GM23338 (cell line): Measurements from ENCODE around the gene GJC2. TPM values are rescaled to one million over a fixed set of nuclear protein-coding genes. Genes with fewer than 3 reads are reported as not detected.

Source experiments
- ATAC-seq: fragments of 200-7000 bp; cut with Tn5 transposase; 3 replicates; pipeline ENCODE4 v1.9.1; 2020
- DNase-seq: peaks from one replicate; pipeline ENCODE4 v3.0.0-alpha.2; 2015; ENCODE audit warnings: low spot score
- H2AFZ ChIP-seq: fragments of 200-600 bp; sonication (generic); 2 replicates; pipeline ENCODE4 v1.8.0; 2016; ENCODE audit warnings: antibody characterized with exemption, mild to moderate bottlenecking, moderate library complexity
- H3F3A ChIP-seq: fragments of 200-600 bp; sonication (generic); replicated peaks from 2 replicates; pipeline ENCODE4 v1.8.0; 2017; ENCODE audit warnings: antibody characterized with exemption, mixed run types, low read depth
- H3K27ac ChIP-seq: fragments of 200-600 bp; sonication (generic); 2 replicates; pipeline ENCODE4 v1.6.1; 2016; ENCODE audit warnings: low read depth
- H3K27me3 ChIP-seq: fragments of 200-600 bp; sonication (generic); 2 replicates; pipeline ENCODE4 v1.8.0; 2016; ENCODE audit warnings: mild to moderate bottlenecking, mixed run types, moderate library complexity; ENCODE audit not compliant: insufficient read depth
- H3K36me3 ChIP-seq: fragments of 200-600 bp; sonication (generic); 2 replicates; pipeline ENCODE4 v1.8.0; 2016; ENCODE audit warnings: mild to moderate bottlenecking; ENCODE audit not compliant: insufficient read depth
- H3K4me1 ChIP-seq: fragments of 200-600 bp; sonication (generic); 2 replicates; pipeline ENCODE4 v1.8.0; 2016; ENCODE audit warnings: mild to moderate bottlenecking, moderate library complexity; ENCODE audit not compliant: insufficient read depth
- H3K4me2 ChIP-seq: fragments of 200-600 bp; sonication (generic); 2 replicates; pipeline ENCODE4 v1.7.1; 2017; ENCODE audit warnings: mixed run types
- H3K4me3 ChIP-seq: fragments of 200-600 bp; sonication (generic); 2 replicates; pipeline ENCODE4 v1.6.1; 2016; ENCODE audit warnings: mixed run types
- H3K79me2 ChIP-seq: fragments of 200-600 bp; sonication (generic); replicated peaks from 2 replicates; pipeline ENCODE4 v1.8.0; 2017; ENCODE audit warnings: mild to moderate bottlenecking; ENCODE audit not compliant: insufficient read depth
- H3K9me2 ChIP-seq: fragments of 200-600 bp; sonication (generic); 2 replicates; pipeline ENCODE4 v1.8.0; 2017; ENCODE audit not compliant: insufficient read depth
- H4K20me1 ChIP-seq: fragments of 200-600 bp; sonication (generic); replicated peaks from 2 replicates; pipeline ENCODE4 v1.8.0; 2017; ENCODE audit warnings: mild to moderate bottlenecking; ENCODE audit not compliant: insufficient read depth
- H3K27ac Mint-ChIP-seq: 2 replicates; pipeline ENCODE4 v1.8.0; 2020; ENCODE audit warnings: inconsistent platforms, mild to moderate bottlenecking, moderate library complexity, mixed read lengths
- H3K27me3 Mint-ChIP-seq: 3 replicates; pipeline ENCODE4 v1.8.0; 2022; ENCODE audit warnings: low read depth, mild to moderate bottlenecking, moderate library complexity, mixed read lengths, inconsistent platforms; ENCODE audit not compliant: insufficient read depth, poor library complexity
- H3K36me3 Mint-ChIP-seq: 3 replicates; pipeline ENCODE4 v1.8.0; 2021; ENCODE audit warnings: low read depth, mild to moderate bottlenecking, inconsistent platforms, moderate library complexity, mixed read lengths
- H3K4me1 Mint-ChIP-seq: 3 replicates; pipeline ENCODE4 v1.8.0; 2020; ENCODE audit warnings: mild to moderate bottlenecking, inconsistent platforms, mixed read lengths
- H3K4me3 Mint-ChIP-seq: 3 replicates; pipeline ENCODE4 v1.8.0; 2021; ENCODE audit warnings: moderate library complexity, mild to moderate bottlenecking, inconsistent platforms, mixed read lengths
- H3K9me3 Mint-ChIP-seq: 3 replicates; pipeline ENCODE4 v1.8.0; 2020; ENCODE audit warnings: moderate library complexity, mild to moderate bottlenecking, inconsistent platforms, mixed read lengths
- CREB1 ChIP-seq: fragments of 250-450 bp; sonication (Bioruptor Pico); IDR thresholded peaks from 2 replicates; pipeline ENCODE4 v1.5.0; 2020; ENCODE audit warnings: low read depth, mild to moderate bottlenecking, moderate library complexity
- CTCF ChIP-seq, 2 experiments: fragments of 200-600 bp in 1 of 2; sonication (generic) in 1 of 2; conservative IDR thresholded peaks; 2 replicates each; pipeline versions ENCODE4 v1.5.1 to v1.6.1; 2016 to 2017; ENCODE audit warnings: antibody characterized with exemption in 2 of 2, low read depth in 2 of 2, mild to moderate bottlenecking in 2 of 2, moderate library complexity in 1 of 2
- ETS1 ChIP-seq: IDR thresholded peaks from 2 replicates; pipeline ENCODE4 v1.6.1; 2016; ENCODE audit warnings: antibody characterized with exemption
- EZH2 ChIP-seq: fragments of 200-600 bp; sonication (generic); IDR thresholded peaks from one replicate; pipeline ENCODE4 v1.8.0; 2017; ENCODE audit warnings: antibody characterized with exemption, mild to moderate bottlenecking, low read depth; ENCODE audit not compliant: unreplicated experiment
- EZH2phosphoT487 ChIP-seq: fragments of 200-600 bp; sonication (generic); IDR thresholded peaks from one replicate; pipeline ENCODE4 v1.8.1; 2018; ENCODE audit warnings: antibody characterized with exemption; ENCODE audit not compliant: unreplicated experiment
- JUNB ChIP-seq: IDR thresholded peaks from one replicate; pipeline ENCODE4 v1.6.1; 2016; ENCODE audit warnings: antibody characterized with exemption; ENCODE audit not compliant: unreplicated experiment
- NANOG ChIP-seq: IDR thresholded peaks from 2 replicates; pipeline ENCODE4 v1.6.1; 2016; ENCODE audit warnings: antibody characterized with exemption, borderline replicate concordance
- POLR2AphosphoS5 ChIP-seq: IDR thresholded peaks from 2 replicates; pipeline ENCODE4 v1.6.1; 2016; ENCODE audit warnings: antibody characterized with exemption, low read depth
- REST ChIP-seq: IDR thresholded peaks from one replicate; pipeline ENCODE4 v1.6.1; 2018; ENCODE audit warnings: antibody characterized with exemption; ENCODE audit not compliant: unreplicated experiment
- STAT1 ChIP-seq: IDR thresholded peaks from one replicate; pipeline ENCODE4 v1.6.1; 2016; ENCODE audit warnings: antibody characterized with exemption; ENCODE audit not compliant: unreplicated experiment
- ZNF114 ChIP-seq: fragments of 250-450 bp; sonication (Bioruptor Pico); IDR thresholded peaks from 2 replicates; pipeline ENCODE4 v1.5.0; 2020; ENCODE audit warnings: mild to moderate bottlenecking, moderate library complexity
- ZNF331 ChIP-seq: fragments of 250-450 bp; sonication (Bioruptor Pico); IDR thresholded peaks from 2 replicates; pipeline ENCODE4 v1.5.0; 2020; ENCODE audit warnings: low read depth, mild to moderate bottlenecking, moderate library complexity
- polyA plus RNA-seq: library from polyadenylated mRNA; unstranded; fragments of >200 nt; fragmentation: Nextera tagmentation; extraction: Ambion mirVana; gene quantifications from 2 replicates; pipeline ENCODE4 v1.2.1, GENCODE V29; 2016
- total RNA-seq: library from RNA; depleted of rRNA; stranded (reverse); fragments of >200 nt; shearing (Covaris generic); gene quantifications from 2 replicates; pipeline ENCODE4 v1.2.3, GENCODE V29; 2014
- TF ChIP-seq, protein P1 (sequence below): fragments of 250-450 bp; sonication (Bioruptor Pico); IDR thresholded peaks from 2 replicates; pipeline ENCODE4 v1.5.0; 2020; ENCODE audit warnings: mild to moderate bottlenecking, moderate library complexity

Gene GJC2
- total and polyA plus RNA-seq, 2 experiments from 2014 or later = 0.15 to 1.2 TPM

DNA sequence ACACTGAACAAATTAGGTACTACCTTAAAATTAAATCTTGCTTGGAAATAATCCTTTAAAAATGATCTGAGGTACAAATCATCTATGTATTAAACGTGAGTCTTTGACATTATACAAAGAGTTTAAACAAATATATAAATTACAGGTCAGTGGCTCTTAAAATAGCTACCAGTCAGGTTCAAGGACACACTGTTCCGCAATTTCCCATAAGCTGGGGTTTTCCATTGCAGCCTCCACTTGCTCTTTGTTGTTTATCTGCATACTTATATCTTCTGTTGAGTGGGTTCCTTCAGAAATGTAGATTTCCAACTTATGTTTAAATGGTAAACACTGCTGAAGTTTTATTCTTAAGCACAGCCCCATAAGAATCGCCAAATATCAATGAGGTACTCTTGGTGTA lies 34.9 kb upstream of the GJC2 start:
- H3K4me1 Mint-ChIP-seq = peaks cover 5% of the 10 kb centered on the region
- no peak overlapping the region for H3K27ac Mint-ChIP-seq
- Histone ChIP-seq H2AFZ (no peak overlapping the region), H3K27me3 (peaks cover 7% of the 10 kb centered on the region; the same call in 1 of the 2 replicates), H3K4me3 (no peak overlapping the region), H3K4me2 (no peak overlapping the region), H3K4me1 (no peaks in the 10 kb centered on the region), H3F3A (no peaks in the 10 kb centered on the region), H3K27ac (no peak overlapping the region), H4K20me1 (no peaks in the 10 kb centered on the region), H3K9me2 (0 out of 2 replicates have a peak, but pooled peaks cover 4% of the 10 kb centered on the region), H3K79me2 (no peaks in the 10 kb centered on the region), H3K36me3 (no peaks in the 10 kb centered on the region)
- no peak overlapping the region for H3K4me3 Mint-ChIP-seq
- H3K9me3 Mint-ChIP-seq = peaks cover 41% of the 10 kb centered on the region
- ATAC-seq = no peak
- peaks cover 9% of the 10 kb centered on the region; the same call in 2 of the 3 replicates for H3K36me3 Mint-ChIP-seq
- peaks cover 14% of the 10 kb centered on the region for H3K27me3 Mint-ChIP-seq
- TF ChIP-seq EZH2 (no peak), POLR2AphosphoS5 (no peak), ZNF114 (no peak), JUNB (no peak), REST (no peak), STAT1 (no peak), ETS1 (no peak), CTCF (conservative IDR thresholded peaks at IDR 0.05; ENCODE audit: low read depth in 2 of 2) (no peak), EZH2phosphoT487 (no peak), NANOG (no peak), ZNF331 (CRISPR knock-in tag) (no peak), CREB1 (no peak)
- TF ChIP-seq, protein P1, sequence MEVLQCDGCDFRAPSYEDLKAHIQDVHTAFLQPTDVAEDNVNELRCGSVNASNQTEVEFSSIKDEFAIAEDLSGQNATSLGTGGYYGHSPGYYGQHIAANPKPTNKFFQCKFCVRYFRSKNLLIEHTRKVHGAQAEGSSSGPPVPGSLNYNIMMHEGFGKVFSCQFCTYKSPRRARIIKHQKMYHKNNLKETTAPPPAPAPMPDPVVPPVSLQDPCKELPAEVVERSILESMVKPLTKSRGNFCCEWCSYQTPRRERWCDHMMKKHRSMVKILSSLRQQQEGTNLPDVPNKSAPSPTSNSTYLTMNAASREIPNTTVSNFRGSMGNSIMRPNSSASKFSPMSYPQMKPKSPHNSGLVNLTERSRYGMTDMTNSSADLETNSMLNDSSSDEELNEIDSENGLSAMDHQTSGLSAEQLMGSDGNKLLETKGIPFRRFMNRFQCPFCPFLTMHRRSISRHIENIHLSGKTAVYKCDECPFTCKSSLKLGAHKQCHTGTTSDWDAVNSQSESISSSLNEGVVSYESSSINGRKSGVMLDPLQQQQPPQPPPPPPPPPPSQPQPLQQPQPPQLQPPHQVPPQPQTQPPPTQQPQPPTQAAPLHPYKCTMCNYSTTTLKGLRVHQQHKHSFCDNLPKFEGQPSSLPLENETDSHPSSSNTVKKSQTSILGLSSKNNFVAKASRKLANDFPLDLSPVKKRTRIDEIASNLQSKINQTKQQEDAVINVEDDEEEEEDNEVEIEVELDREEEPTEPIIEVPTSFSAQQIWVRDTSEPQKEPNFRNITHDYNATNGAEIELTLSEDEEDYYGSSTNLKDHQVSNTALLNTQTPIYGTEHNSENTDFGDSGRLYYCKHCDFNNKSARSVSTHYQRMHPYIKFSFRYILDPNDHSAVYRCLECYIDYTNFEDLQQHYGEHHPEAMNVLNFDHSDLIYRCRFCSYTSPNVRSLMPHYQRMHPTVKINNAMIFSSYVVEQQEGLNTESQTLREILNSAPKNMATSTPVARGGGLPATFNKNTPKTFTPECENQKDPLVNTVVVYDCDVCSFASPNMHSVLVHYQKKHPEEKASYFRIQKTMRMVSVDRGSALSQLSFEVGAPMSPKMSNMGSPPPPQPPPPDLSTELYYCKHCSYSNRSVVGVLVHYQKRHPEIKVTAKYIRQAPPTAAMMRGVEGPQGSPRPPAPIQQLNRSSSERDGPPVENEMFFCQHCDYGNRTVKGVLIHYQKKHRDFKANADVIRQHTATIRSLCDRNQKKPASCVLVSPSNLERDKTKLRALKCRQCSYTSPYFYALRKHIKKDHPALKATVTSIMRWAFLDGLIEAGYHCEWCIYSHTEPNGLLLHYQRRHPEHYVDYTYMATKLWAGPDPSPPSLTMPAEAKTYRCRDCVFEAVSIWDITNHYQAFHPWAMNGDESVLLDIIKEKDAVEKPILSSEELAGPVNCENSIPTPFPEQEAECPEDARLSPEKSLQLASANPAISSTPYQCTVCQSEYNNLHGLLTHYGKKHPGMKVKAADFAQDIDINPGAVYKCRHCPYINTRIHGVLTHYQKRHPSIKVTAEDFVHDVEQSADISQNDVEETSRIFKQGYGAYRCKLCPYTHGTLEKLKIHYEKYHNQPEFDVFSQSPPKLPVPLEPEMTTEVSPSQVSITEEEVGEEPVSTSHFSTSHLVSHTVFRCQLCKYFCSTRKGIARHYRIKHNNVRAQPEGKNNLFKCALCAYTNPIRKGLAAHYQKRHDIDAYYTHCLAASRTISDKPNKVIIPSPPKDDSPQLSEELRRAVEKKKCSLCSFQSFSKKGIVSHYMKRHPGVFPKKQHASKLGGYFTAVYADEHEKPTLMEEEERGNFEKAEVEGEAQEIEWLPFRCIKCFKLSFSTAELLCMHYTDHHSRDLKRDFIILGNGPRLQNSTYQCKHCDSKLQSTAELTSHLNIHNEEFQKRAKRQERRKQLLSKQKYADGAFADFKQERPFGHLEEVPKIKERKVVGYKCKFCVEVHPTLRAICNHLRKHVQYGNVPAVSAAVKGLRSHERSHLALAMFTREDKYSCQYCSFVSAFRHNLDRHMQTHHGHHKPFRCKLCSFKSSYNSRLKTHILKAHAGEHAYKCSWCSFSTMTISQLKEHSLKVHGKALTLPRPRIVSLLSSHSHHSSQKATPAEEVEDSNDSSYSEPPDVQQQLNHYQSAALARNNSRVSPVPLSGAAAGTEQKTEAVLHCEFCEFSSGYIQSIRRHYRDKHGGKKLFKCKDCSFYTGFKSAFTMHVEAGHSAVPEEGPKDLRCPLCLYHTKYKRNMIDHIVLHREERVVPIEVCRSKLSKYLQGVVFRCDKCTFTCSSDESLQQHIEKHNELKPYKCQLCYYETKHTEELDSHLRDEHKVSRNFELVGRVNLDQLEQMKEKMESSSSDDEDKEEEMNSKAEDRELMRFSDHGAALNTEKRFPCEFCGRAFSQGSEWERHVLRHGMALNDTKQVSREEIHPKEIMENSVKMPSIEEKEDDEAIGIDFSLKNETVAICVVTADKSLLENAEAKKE (CRISPR knock-in tag) = no peak
- no peak for DNase-seq
